ENCODE data around the gene ELOVL7.
"Not testable (repeated sequence)": the region's sequence is repeated elsewhere in the genome, so short reads cannot be mapped to it uniquely, and the experiment has no call there.

DNA sequence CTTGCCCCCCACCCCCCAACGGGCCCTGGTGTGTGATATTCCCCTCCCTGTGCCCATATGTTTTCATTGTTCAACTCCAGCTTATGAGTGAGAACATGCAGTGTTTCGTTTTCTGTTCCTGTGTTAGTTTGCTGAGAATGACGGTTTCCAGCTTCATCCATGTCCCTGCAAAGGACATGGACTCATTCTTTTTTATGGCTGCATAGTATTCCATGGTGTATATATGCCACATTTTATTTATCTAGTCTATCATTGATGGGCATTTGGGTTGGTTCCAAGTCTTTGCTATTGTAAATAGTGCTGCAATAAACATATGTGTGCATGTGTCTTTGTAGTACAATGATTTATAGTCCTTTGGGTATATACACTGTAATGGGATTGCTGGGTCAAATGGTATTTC lies 132.2 kb downstream of the ELOVL7 start:
- TF ChIP-seq, protein P1, sequence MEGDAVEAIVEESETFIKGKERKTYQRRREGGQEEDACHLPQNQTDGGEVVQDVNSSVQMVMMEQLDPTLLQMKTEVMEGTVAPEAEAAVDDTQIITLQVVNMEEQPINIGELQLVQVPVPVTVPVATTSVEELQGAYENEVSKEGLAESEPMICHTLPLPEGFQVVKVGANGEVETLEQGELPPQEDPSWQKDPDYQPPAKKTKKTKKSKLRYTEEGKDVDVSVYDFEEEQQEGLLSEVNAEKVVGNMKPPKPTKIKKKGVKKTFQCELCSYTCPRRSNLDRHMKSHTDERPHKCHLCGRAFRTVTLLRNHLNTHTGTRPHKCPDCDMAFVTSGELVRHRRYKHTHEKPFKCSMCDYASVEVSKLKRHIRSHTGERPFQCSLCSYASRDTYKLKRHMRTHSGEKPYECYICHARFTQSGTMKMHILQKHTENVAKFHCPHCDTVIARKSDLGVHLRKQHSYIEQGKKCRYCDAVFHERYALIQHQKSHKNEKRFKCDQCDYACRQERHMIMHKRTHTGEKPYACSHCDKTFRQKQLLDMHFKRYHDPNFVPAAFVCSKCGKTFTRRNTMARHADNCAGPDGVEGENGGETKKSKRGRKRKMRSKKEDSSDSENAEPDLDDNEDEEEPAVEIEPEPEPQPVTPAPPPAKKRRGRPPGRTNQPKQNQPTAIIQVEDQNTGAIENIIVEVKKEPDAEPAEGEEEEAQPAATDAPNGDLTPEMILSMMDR (IDR thresholded peaks at IDR 0.05) = not testable (repeated sequence)
- TF ChIP-seq POLR2A (IDR thresholded peaks at IDR 0.05) = not testable (repeated sequence)
